HepG2 (cell line): ENCODE data around the gene ARHGAP15. TPM values are rescaled to one million over a fixed set of nuclear protein-coding genes. Genes with fewer than 3 reads are reported as not detected.

Experiments
- ATAC-seq: fragments of 200-7000 bp; cut with Tn5 transposase; 3 replicates; pipeline ENCODE4 v1.9.1; 2020; ENCODE audit warnings: mild to moderate bottlenecking, moderate library complexity
- BruUV-seq: library from RNA; stranded (reverse); fragments of 400-500 nt; replicated peaks from 2 replicates; lab custom pipeline; 2021; lab: Mats Ljungman, UMichigan
- CTCF ChIA-PET: fragments of 300-600 bp; formaldehyde crosslinking; extraction: SDS; loops from one replicate; lab custom pipeline; 2021; ENCODE audit warnings: low total read pairs, inconsistent platforms, low intra/inter-chr PET ratio; lab: Yijun Ruan, JAX
- POLR2A ChIA-PET: fragments of 350-600 bp; sonication (Branson Sonifier 250); formaldehyde crosslinking; loops from one replicate; lab custom pipeline; 2020; ENCODE audit warnings: antibody characterized with exemption, inconsistent platforms; lab: Yijun Ruan, JAX
- DNase-seq: peaks from one replicate; pipeline ENCODE4 v3.0.0-alpha.2; 2015; ENCODE audit warnings: low spot score
- FAIRE-seq: peaks from 3 replicates; lab custom pipeline; 2011; peaks lifted over from hg19 to GRCh38; lab: Jason Lieb, UNC
- H2AFZ ChIP-seq: one replicate; pipeline ENCODE4 v1.6.1; 2011; ENCODE audit warnings: low read length, inconsistent platforms
- H3K27ac ChIP-seq: fragments of 300-600 bp; 3 replicates; pipeline ENCODE4 v1.8.0; 2011; ENCODE audit warnings: mixed run types, mild to moderate bottlenecking, mixed read lengths, low read length, inconsistent platforms; ENCODE audit not compliant: insufficient read depth; ENCODE audit errors: extremely low read length
- H3K27me3 ChIP-seq, 2 experiments: fragments of 200-600 bp in 1 of 2; 2 replicates in 1 of 2; 3 replicates in 1 of 2; pipeline versions ENCODE4 v1.6.0 to v1.8.0; 2011; ENCODE audit warnings: low read length in 2 of 2, mild to moderate bottlenecking in 2 of 2, moderate library complexity in 2 of 2, inconsistent platforms in 1 of 2; ENCODE audit not compliant: insufficient read depth in 2 of 2, control insufficient read depth in 1 of 2
- H3K36me3 ChIP-seq, 2 experiments: fragments of 200-600 bp in 1 of 2; replicated peaks in 1 of 2; 2 replicates in 1 of 2; 3 replicates in 1 of 2; pipeline versions ENCODE4 v1.5.1 to v1.8.0; 2011; ENCODE audit warnings: low read length in 2 of 2, inconsistent platforms in 1 of 2; ENCODE audit not compliant: insufficient read depth in 2 of 2, control insufficient read depth in 1 of 2
- H3K4me1 ChIP-seq: 2 replicates; pipeline ENCODE4 v1.5.1; 2012; ENCODE audit warnings: low read length, inconsistent platforms; ENCODE audit not compliant: insufficient read depth
- H3K4me2 ChIP-seq: 2 replicates; pipeline ENCODE4 v1.6.0; 2011; ENCODE audit warnings: low read depth, low read length, inconsistent platforms
- H3K4me3 ChIP-seq, 3 experiments: fragments of 200-600 bp in 1 of 3; sonication (generic), shearing (Covaris generic) in 1 of 3; replicated peaks in 1 of 3; 2 replicates each; pipeline ENCODE4 v1.5.1; 2011 to 2016; ENCODE audit warnings: low read length in 3 of 3, inconsistent platforms in 2 of 3, low read depth in 2 of 3, mild to moderate bottlenecking in 2 of 3, control low read depth in 1 of 3, mixed read lengths in 1 of 3; ENCODE audit not compliant: insufficient read depth in 1 of 3
- H3K79me2 ChIP-seq: one replicate; pipeline ENCODE4 v1.6.1; 2011; ENCODE audit warnings: low read length, inconsistent platforms; ENCODE audit not compliant: insufficient read depth
- H3K9ac ChIP-seq: 2 replicates; pipeline ENCODE4 v1.6.0; 2011; ENCODE audit warnings: mild to moderate bottlenecking, low read depth, low read length, inconsistent platforms; ENCODE audit not compliant: insufficient read depth
- H3K9me3 ChIP-seq: 2 replicates; pipeline ENCODE4 v1.5.1; 2012; ENCODE audit warnings: mild to moderate bottlenecking, low read length
- H4K20me1 ChIP-seq: 2 replicates; pipeline ENCODE4 v1.6.0; 2011; ENCODE audit warnings: inconsistent platforms, mild to moderate bottlenecking, low read length, moderate library complexity; ENCODE audit not compliant: insufficient read depth
- CAMTA2 ChIP-seq: sonication (generic); formaldehyde crosslinking; IDR thresholded peaks from 2 replicates; pipeline ENCODE4 v1.4.0; 2020; ENCODE audit warnings: mild to moderate bottlenecking, missing genetic modification reagents, borderline replicate concordance
- DMAP1 ChIP-seq: IDR thresholded peaks from 2 replicates; pipeline ENCODE4 v1.6.1; 2016
- FLYWCH1 ChIP-seq: sonication (generic); formaldehyde crosslinking; IDR thresholded peaks from 2 replicates; pipeline ENCODE4 v1.8.1; 2023; ENCODE audit warnings: mild to moderate bottlenecking, missing genetic modification reagents
- HHEX ChIP-seq: IDR thresholded peaks from 2 replicates; pipeline ENCODE4 v1.6.1; 2016; ENCODE audit warnings: control low read depth
- IRF2 ChIP-seq: IDR thresholded peaks from 2 replicates; pipeline ENCODE4 v1.6.1; 2018; ENCODE audit warnings: missing genetic modification reagents, missing compliant biosample characterization
- KAT7 ChIP-seq: IDR thresholded peaks from 2 replicates; pipeline ENCODE4 v1.6.1; 2018; ENCODE audit warnings: borderline replicate concordance, missing compliant biosample characterization
- STAG1 ChIP-seq: sonication (generic); formaldehyde crosslinking; IDR thresholded peaks from 2 replicates; pipeline ENCODE4 v1.4.0; 2020; ENCODE audit warnings: missing genetic modification reagents
- XBP1 ChIP-seq: sonication (generic); formaldehyde crosslinking; IDR thresholded peaks from 2 replicates; pipeline ENCODE4 v1.5.0; 2020; ENCODE audit warnings: missing genetic modification reagents
- ZBTB46 ChIP-seq: sonication (generic); formaldehyde crosslinking; IDR thresholded peaks from 2 replicates; pipeline ENCODE4 v1.4.0; 2020; ENCODE audit warnings: mild to moderate bottlenecking, missing genetic modification reagents, borderline replicate concordance
- ZFP36 ChIP-seq: fragments of 150-350 bp; IDR thresholded peaks from 2 replicates; pipeline ENCODE4 v1.6.1; 2018; ENCODE audit warnings: borderline replicate concordance, low read length, low read depth; ENCODE audit not compliant: partially characterized antibody
- ZFP62 ChIP-seq: sonication (generic); formaldehyde crosslinking; IDR thresholded peaks from 2 replicates; pipeline ENCODE4 v1.4.0; 2020; ENCODE audit warnings: missing genetic modification reagents
- ZKSCAN5 ChIP-seq: sonication (generic); formaldehyde crosslinking; IDR thresholded peaks from 2 replicates; pipeline ENCODE4 v1.5.1; 2020; ENCODE audit warnings: mild to moderate bottlenecking, missing genetic modification reagents
- ZNF124 ChIP-seq: sonication (generic); formaldehyde crosslinking; IDR thresholded peaks from 2 replicates; pipeline ENCODE4 v1.4.0; 2020; ENCODE audit warnings: missing genetic modification reagents
- ZNF143 ChIP-seq: sonication (generic); formaldehyde crosslinking; IDR thresholded peaks from 2 replicates; pipeline ENCODE4 v1.4.0; 2020; ENCODE audit warnings: missing genetic modification reagents
- ZNF367 ChIP-seq: sonication (generic); formaldehyde crosslinking; IDR thresholded peaks from 2 replicates; pipeline ENCODE4 v1.4.0; 2020; ENCODE audit warnings: missing genetic modification reagents, borderline replicate concordance
- ZNF451 ChIP-seq: sonication (generic); formaldehyde crosslinking; IDR thresholded peaks from 2 replicates; pipeline ENCODE4 v1.5.0; 2020; ENCODE audit warnings: mild to moderate bottlenecking, missing genetic modification reagents
- ZNF570 ChIP-seq: sonication (generic); formaldehyde crosslinking; IDR thresholded peaks from 2 replicates; pipeline ENCODE4 v1.4.0; 2020; ENCODE audit warnings: mild to moderate bottlenecking, missing genetic modification reagents, borderline replicate concordance
- WGBS: methylation state at CpG from one replicate; pipeline ENCODE4 v1.1.6; 2017; ENCODE audit warnings: low lambda C conversion rate; 5-methylcytosine and 5-hydroxymethylcytosine counted together
- in situ Hi-C: cut with HindIII; loops from 2 replicates; pipeline ENCODE4 v1.10.0; 2017; ENCODE audit warnings: low pct_unique_long_range_greater_than_20kb; ENCODE audit not compliant: extremely low pct_ligation_motif_present
- intact Hi-C: fragments of 100-400 bp; cut with micrococcal nuclease; formaldehyde crosslinking; loops from one replicate; pipeline ENCODE4 v1.10.0; 2022; ENCODE audit not compliant: unreplicated experiment
- polyA plus RNA-seq, 8 experiments: library from polyadenylated mRNA; depleted of rRNA in 3 of 8; stranded (reverse) in 7 of 8; unstranded in 1 of 8; fragments of >200 nt; fragmentation: Illumina TruSeq in 4 of 8; extraction: Trizol in 4 of 8; gene quantifications; 2 replicates each; pipeline versions ENCODE4 v1.2.1 to v1.2.3, GENCODE V29; 2011 to 2016; ENCODE audit warnings: low read depth in 4 of 8, missing spikeins in 1 of 8, mixed read lengths in 1 of 8; ENCODE audit not compliant: insufficient read depth in 1 of 8
- total RNA-seq, 5 experiments: library from RNA; depleted of rRNA; stranded (reverse); fragments of >200 nt; fragmentation: Illumina TruSeq; extraction: Trizol; gene quantifications; 2 replicates each; pipeline ENCODE4 v1.2.3, GENCODE V29; 2016; ENCODE audit warnings: low read depth in 1 of 5
- TF ChIP-seq, protein P1 (sequence below): sonication (generic); formaldehyde crosslinking; IDR thresholded peaks from 2 replicates; pipeline ENCODE4 v1.8.0; 2022; ENCODE audit warnings: mild to moderate bottlenecking, missing genetic modification reagents, moderate library complexity
- TF ChIP-seq, protein P2 (sequence below): sonication (generic); formaldehyde crosslinking; IDR thresholded peaks from 2 replicates; pipeline ENCODE4 v1.4.0; 2020; ENCODE audit warnings: missing genetic modification reagents

Gene ARHGAP15
- total and polyA plus RNA-seq, 2 of the 13 experiments (the other 11 are each of a cell fraction or from before 2014, with no cell fraction given) = 0.04 TPM; not detected in 1

DNA sequence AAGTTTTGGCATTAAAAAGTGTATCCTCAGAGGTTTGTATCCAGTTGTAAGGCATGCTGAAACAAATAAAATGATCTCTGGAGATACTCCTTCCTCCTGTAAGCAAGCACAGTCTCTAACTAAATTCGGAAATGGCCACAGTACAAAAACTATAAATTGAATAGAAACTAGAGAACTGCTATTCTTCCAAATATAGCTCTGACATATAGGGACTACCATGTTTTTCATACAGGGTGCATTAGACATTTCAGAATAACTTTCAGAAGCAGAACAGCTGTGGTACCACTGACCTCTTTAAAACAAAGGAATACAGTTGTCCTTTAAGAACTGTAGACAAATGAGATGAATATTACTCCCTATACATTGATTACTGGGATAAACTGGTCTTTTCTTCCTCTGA lies 568.5 kb downstream of the ARHGAP15 start:
- WGBS = 0% methylated on average over 1 of the region's 1 CpG
- in situ Hi-C loops = no loop called here
- FAIRE-seq (no peak), ATAC-seq (no peak), DNase-seq (no peak)
- POLR2A ChIA-PET = no interaction called here
- Histone ChIP-seq H3K27me3 (no peaks in the 10 kb centered on the region), H3K4me2 (no peak overlapping the region), H3K79me2 (no peaks in the 10 kb centered on the region), H3K36me3 (no peaks in the 10 kb centered on the region), H3K9ac (no peak overlapping the region), H3K27ac (no peak overlapping the region), H3K4me3 (no peak overlapping the region), H2AFZ (no peak overlapping the region), H3K9me3 (no peaks in the 10 kb centered on the region), H4K20me1 (no peaks in the 10 kb centered on the region), H3K4me1 (no peaks in the 10 kb centered on the region)
- TF ChIP-seq, protein P1, sequence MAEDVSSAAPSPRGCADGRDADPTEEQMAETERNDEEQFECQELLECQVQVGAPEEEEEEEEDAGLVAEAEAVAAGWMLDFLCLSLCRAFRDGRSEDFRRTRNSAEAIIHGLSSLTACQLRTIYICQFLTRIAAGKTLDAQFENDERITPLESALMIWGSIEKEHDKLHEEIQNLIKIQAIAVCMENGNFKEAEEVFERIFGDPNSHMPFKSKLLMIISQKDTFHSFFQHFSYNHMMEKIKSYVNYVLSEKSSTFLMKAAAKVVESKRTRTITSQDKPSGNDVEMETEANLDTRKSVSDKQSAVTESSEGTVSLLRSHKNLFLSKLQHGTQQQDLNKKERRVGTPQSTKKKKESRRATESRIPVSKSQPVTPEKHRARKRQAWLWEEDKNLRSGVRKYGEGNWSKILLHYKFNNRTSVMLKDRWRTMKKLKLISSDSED (CRISPR knock-in tag) = no peak
- TF ChIP-seq HHEX (CRISPR knock-in tag) (no peak), ZNF124 (no peak), ZFP36 (no peak), ZKSCAN5 (CRISPR knock-in tag) (no peak), ZNF570 (CRISPR knock-in tag) (no peak), ZNF143 (CRISPR knock-in tag) (no peak), DMAP1 (no peak), XBP1 (CRISPR knock-in tag) (no peak), ZNF367 (CRISPR knock-in tag) (no peak), IRF2 (CRISPR knock-in tag) (no peak), ZBTB46 (CRISPR knock-in tag) (no peak), CAMTA2 (CRISPR knock-in tag) (no peak), FLYWCH1 (CRISPR knock-in tag) (no peak), STAG1 (CRISPR knock-in tag) (no peak), ZFP62 (CRISPR knock-in tag) (no peak), ZNF451 (CRISPR knock-in tag) (no peak), KAT7 (no peak)
- TF ChIP-seq, protein P2, sequence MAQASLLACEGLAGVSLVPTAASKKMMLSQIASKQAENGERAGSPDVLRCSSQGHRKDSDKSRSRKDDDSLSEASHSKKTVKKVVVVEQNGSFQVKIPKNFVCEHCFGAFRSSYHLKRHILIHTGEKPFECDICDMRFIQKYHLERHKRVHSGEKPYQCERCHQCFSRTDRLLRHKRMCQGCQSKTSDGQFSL = no peak
- no TSS peak for BruUV-seq
- intact Hi-C loops = no loop called here
- CTCF ChIA-PET = no interaction called here
